ENCODE measurements around the gene SMIM17.

GRCh38 chr19:56597696-56598095 lies 45.3 kb upstream of the SMIM17 start:
- TF ChIP-seq POLR2AphosphoS5 (IDR thresholded peaks at IDR 0.05; ENCODE audit: borderline replicate concordance, low read depth, low read length) (no peak), EZH2 (IDR thresholded peaks at IDR 0.05) (no peak), FOXP2 (optimal IDR thresholded peaks at IDR 0.05; ENCODE audit: control extremely low read depth, extremely low read length, insufficient read depth) (no peak)
